Left lobe of liver (tissue), 2 donors: ENCODE results near the gene NYAP1. TPM values are rescaled to one million over a fixed set of nuclear protein-coding genes. Genes with fewer than 3 reads are reported as not detected.
"Not testable (repeated sequence)": the region's sequence is repeated elsewhere in the genome, so short reads cannot be mapped to it uniquely, and the experiment has no call there.

Experiments
- ATAC-seq: fragments of 200-7000 bp; cut with Tn5 transposase; one replicate; pipeline ENCODE4 v1.9.1; 2020; ENCODE audit warnings: mild to moderate bottlenecking, moderate library complexity
- DNase-seq: peaks from one replicate; pipeline ENCODE4 v3.0.0-alpha.2; 2020; ENCODE audit warnings: low spot score
- total RNA-seq: library from RNA; stranded (reverse); gene quantifications from one replicate; pipeline ENCODE4 v1.2.1, GENCODE V29; 2021
- donor health status: DM: no; HTN: no; CAD: no; lungs with moderate emphysema.
- donor health status: DM: no; HTN: yes; CAD: no.

NYAP1 gene
- total RNA-seq, 1 donor from 2014 or later: 0.38 TPM

DNA sequence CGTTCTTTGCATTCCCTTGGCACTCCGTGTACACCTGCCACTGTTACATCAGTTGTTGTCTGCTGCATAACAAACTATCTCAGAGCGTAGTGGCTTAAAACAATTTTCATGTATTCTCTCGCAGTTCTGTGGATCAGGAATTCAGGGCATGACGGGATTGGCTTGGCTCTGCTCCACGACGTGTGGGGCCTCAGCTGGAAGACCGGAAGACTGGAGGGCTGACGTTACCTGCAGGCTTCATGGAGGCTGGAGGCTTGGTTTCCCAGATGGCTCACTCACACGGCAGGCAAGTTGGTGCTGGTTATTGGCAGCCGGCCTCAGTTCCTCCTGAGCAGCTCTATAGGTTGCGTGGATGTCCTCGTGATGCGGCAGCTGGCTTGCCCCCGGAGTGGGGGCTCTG lies 25.5 kb downstream of the NYAP1 start:
- ATAC-seq (no peak), DNase-seq (no peak)

- no peak for DNase-seq
- no peak for ATAC-seq
These were observed 26.9 kb downstream of the NYAP1 start for GRCh38 chr7:100510437-100511239.

GRCh38 chr7:100513212-100513810 lies 29.6 kb downstream of the NYAP1 start:
- ATAC-seq (no peak), DNase-seq (no peak)

- DNase-seq: no peak
- no peak for ATAC-seq
These were observed 31.4 kb downstream of the NYAP1 start for GRCh38 chr7:100515072-100515532.

DNA sequence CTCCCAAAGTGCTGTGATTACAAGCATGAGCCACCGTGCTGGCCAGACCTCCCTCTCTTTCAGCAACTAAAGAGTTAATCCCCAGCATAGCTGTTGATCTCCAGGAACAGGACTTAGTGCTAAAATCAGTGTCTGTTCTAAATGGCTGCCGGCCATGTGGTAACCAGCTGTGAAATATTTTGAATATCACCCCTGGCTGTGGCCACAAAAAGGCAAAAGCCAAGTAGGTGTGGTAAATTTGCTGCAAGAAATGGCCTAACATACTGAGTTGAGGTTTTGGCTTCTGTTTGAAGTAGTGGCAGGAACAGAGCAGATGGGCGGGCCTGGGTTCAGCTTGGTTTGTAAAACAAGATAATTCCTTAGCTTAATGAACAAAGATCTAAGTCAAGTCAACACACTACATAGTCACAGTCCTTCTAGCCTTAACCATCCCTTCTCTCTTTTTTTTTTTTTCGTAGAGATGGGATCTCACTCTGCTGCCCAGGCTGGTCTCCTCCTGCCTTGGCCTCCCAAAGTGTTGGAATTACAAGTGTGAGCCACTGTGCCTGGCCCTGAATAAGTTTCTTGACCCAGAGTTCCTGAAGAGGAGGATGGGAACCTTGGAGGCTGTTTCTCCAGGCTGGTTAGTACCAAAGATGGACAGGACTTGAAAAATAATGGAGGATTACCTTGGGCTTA lies 32.5 kb downstream of the NYAP1 start:
- DNase-seq (no peak), ATAC-seq (no peak)

GRCh38 chr7:100517305-100517704 lies 33.6 kb downstream of the NYAP1 start:
- no peak for ATAC-seq
- DNase-seq: no peak

DNA sequence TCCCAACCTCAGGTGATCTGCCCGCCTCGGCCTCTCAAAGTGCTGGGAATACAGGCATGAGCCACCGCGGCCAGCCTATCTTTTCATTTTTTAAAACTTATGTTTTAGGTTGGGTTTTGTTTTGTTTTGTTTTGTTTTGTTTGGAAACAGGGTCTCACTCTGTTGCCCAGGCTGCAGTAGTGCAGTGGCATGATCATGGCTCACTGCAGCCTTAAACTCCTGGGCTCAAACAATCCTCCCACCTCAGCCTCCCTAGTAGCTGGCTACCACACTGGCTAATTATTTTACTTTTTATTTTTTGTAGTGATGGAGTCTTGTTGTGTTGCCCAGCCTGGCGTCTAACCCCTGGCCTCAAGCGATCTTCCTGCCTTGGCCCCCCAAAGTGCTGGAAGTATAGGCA lies 35.9 kb downstream of the NYAP1 start:
- ATAC-seq (no peak), DNase-seq (no peak)

DNA sequence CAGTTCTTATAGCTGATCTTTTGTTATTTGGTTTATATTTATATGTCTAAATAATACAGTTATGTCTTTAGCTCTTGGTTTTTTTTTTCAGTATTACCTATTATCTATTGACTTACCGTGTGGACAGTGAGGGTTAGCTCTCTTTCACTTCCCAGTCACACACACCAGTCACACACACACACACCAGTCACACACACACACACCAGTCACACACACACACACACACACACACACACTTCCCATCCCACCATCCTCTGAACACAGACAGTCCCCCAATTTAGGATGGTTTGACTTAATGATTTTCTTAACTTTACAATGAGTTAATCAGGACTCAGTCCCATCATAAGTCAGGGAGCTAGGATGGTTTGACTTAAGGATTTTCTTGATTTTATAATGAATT lies 36.4 kb downstream of the NYAP1 start:
- no peak for ATAC-seq
- DNase-seq: no peak

- ATAC-seq (no peak), DNase-seq (no peak)
These were observed 37.3 kb downstream of the NYAP1 start for GRCh38 chr7:100521076-100521475.

DNA sequence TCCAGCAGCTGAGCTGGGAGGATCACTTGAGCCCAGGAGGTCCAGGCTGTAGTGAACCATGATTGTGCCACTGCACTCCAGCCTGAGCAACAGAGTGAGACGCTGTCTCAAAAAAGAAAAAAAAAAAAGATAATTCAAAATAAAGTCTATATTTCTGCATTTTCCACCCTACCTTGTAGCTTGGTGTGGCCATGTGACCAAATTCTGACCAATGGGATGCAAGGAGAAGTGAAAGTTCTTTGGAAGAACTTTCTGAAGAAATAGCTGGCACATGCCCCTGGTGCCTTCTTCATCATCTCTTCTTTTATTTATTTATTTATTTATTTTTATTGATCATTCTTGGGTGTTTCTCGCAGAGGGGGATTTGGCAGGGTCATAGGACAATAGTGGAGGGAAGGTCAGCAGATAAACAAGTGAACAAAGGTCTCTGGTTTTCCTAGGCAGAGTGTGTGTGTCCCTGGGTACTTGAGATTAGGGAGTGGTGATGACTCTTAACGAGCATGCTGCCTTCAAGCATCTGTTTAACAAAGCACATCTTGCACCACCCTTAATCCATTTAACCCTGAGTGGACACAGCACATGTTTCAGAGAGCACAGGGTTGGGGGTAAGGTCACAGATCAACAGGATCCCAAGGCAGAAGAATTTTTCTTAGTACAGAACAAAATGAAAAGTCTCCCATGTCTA lies 38.3 kb downstream of the NYAP1 start:
- DNase-seq, ATAC-seq: not testable (repeated sequence)

DNA sequence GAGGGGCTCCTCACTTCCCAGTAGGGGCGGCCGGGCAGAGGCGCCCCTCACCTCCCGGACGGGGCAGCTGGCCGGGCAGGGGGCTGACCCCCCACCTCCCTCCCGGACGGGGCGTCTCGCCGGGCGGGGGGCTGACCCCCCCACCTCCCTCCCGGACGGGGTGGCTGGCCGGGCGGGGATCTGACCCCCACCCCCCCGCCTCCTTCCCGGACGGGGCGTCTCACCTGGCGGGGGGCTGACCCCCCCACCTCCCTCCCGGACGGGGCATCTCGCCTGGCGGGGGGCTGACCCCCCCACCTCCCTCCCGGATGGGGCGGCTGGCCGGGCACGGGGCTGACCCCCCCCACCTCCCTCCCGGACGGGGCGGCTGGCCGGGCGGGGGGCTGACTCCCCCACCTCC lies 39.5 kb downstream of the NYAP1 start:
- DNase-seq, ATAC-seq: not testable (repeated sequence)

DNA sequence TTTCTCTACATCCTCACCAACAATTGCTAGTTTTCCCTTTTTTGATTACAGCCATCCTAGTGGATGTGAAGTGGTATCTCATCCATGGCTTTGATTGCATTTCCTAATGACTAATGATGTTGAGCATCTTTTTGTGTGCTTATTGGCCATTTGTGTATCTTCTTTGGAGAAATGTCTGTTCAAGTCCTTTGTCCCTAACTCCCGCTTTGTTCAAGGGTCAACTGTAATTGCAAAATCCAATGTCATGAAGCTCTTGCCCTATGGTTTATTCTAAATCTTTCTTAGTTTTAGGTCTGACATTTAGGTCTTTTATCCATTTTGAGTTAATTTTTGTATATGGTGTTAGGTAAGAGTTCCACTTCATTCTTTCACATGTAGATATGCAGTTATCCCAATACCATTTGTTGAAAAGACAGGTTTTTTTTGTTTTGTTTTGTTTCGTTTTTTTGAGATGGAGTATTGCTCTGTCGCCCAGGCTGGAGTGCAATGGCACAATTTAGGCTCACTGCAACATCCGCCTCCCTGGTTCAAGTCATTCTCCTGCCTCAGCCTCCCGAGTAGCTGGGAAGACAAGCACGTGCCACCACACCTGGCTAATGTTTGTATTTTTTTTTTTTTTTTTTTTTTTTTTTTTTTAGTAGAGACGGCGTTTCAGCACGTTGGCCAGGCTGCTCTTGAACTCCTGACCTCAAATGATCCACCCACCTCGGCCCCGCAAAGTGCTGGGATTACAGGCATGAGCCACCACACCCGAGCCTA lies 44.6 kb downstream of the NYAP1 start:
- DNase-seq: not testable (repeated sequence)
- ATAC-seq: peak; percentile 56

GRCh38 chr7:100532165-100533022 lies 48.7 kb downstream of the NYAP1 start:
- DNase-seq (no peak), ATAC-seq (no peak)

- not testable (repeated sequence) for ATAC-seq, DNase-seq
These were observed 52.3 kb downstream of the NYAP1 start for GRCh38 chr7:100535982-100536381.

DNA sequence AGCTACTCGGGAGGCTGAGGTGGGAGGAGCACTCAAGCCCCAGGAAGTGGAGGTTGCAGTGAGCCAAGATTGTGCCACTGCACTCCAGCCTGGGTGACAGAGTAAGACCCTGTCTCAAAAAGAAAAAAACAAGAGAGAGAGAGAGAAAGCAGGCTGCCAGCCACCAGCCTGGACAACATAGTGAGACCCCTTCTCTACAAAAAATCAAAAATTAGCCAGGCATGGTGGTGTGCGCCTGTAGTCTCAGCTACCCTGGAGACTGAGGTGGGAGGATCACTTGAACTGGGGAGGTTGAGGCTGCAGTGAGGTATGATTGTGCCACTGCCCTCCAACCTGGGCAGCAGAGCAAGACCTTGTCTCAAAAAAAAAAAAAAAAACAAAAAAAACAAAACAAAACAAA lies 53.0 kb downstream of the NYAP1 start:
- not testable (repeated sequence) for ATAC-seq, DNase-seq

DNA sequence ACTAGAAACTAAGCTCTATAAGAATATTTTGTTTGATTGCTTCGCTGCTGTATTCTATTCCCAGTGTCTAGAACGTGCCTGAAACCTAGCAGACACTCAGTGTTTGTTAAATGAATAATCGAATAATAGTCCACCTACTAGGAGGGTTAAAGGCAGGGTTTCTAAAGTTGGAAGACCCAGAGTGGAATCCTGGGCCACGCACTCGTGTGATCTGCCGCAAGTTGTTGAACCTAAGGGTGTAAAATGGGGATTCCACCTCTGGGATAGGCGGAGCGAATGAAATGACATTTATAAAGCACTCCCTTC lies 54.6 kb downstream of the NYAP1 start:
- ATAC-seq (no peak), DNase-seq (no peak)

GRCh38 chr7:100538654-100539435 lies 55.1 kb downstream of the NYAP1 start, which contains the start of gene AGFG2:
Gene AGFG2, plus strand, starts transcription at chr7:100539203. Its CDS starts 144 bp downstream, at chr7:100539347.
- peak; percentile 86 for ATAC-seq

GRCh38 chr7:100539436-100540006 lies 55.8 kb downstream of the NYAP1 start:
- ATAC-seq (peak; percentile 0), DNase-seq (no peak)

More at GRCh38 chr7:100538654-100539435, 55.1 kb downstream of the NYAP1 start, which contains the start of gene AGFG2:
- peak; percentile 100 for DNase-seq
